Astrocyte (in vitro differentiated cells and primary cell): ENCODE results near the gene ZNF512. TPM values are rescaled to one million over a fixed set of nuclear protein-coding genes. Genes with fewer than 3 reads are reported as not detected.

ENCODE experiments used
- DNase-seq: peaks from one replicate; pipeline ENCODE4 v3.0.0-alpha.2; 2010; ENCODE audit warnings: low read depth
- FAIRE-seq: peaks from 2 replicates; lab custom pipeline; 2011; peaks lifted over from hg19 to GRCh38; lab: Jason Lieb, UNC
- H2AFZ ChIP-seq: 2 replicates; pipeline ENCODE4 v1.6.0; 2012; ENCODE audit warnings: low read depth, low read length, inconsistent platforms
- H3K27ac ChIP-seq: 2 replicates; pipeline ENCODE4 v1.5.1; 2011; ENCODE audit warnings: low read depth, low read length, inconsistent platforms
- H3K27me3 ChIP-seq: 2 replicates; pipeline ENCODE4 v1.6.0; 2011; ENCODE audit warnings: low read length, inconsistent platforms; ENCODE audit not compliant: insufficient read depth
- H3K36me3 ChIP-seq: 2 replicates; pipeline ENCODE4 v1.5.1; 2011; ENCODE audit warnings: low read length, inconsistent platforms; ENCODE audit not compliant: insufficient read depth
- H3K4me1 ChIP-seq: 2 replicates; pipeline ENCODE4 v1.5.1; 2011; ENCODE audit warnings: low read length, inconsistent platforms; ENCODE audit not compliant: insufficient read depth
- H3K4me2 ChIP-seq: 2 replicates; pipeline ENCODE4 v1.6.0; 2012; ENCODE audit warnings: low read length, inconsistent platforms
- H3K4me3 ChIP-seq: 2 replicates; pipeline ENCODE4 v1.5.1; 2011; ENCODE audit warnings: low read depth, mild to moderate bottlenecking, low read length, inconsistent platforms; ENCODE audit not compliant: insufficient read depth
- H3K79me2 ChIP-seq: 2 replicates; pipeline ENCODE4 v1.6.0; 2012; ENCODE audit warnings: mild to moderate bottlenecking, low read length, inconsistent platforms; ENCODE audit not compliant: insufficient read depth
- H3K9ac ChIP-seq: 2 replicates; pipeline ENCODE4 v1.6.0; 2012; ENCODE audit warnings: mild to moderate bottlenecking, low read length, inconsistent platforms
- H3K9me3 ChIP-seq: 2 replicates; pipeline ENCODE4 v1.5.1; 2012; ENCODE audit warnings: low read depth, mild to moderate bottlenecking, low read length, inconsistent platforms; ENCODE audit not compliant: insufficient read depth
- H4K20me1 ChIP-seq: 2 replicates; pipeline ENCODE4 v1.6.0; 2012; ENCODE audit warnings: low read length, inconsistent platforms; ENCODE audit not compliant: insufficient read depth
- H3K27ac Mint-ChIP-seq: one replicate; pipeline ENCODE4 v1.8.0; 2021; ENCODE audit warnings: mild to moderate bottlenecking, mixed read lengths; ENCODE audit not compliant: unreplicated experiment
- H3K27me3 Mint-ChIP-seq: one replicate; pipeline ENCODE4 v1.8.0; 2021; ENCODE audit warnings: low read depth, mixed read lengths; ENCODE audit not compliant: unreplicated experiment
- H3K36me3 Mint-ChIP-seq: one replicate; pipeline ENCODE4 v1.8.0; 2021; ENCODE audit warnings: low read depth, mixed read lengths; ENCODE audit not compliant: unreplicated experiment
- H3K4me1 Mint-ChIP-seq: one replicate; pipeline ENCODE4 v1.8.0; 2021; ENCODE audit warnings: low read depth, mixed read lengths; ENCODE audit not compliant: unreplicated experiment
- H3K4me3 Mint-ChIP-seq: one replicate; pipeline ENCODE4 v1.8.0; 2021; ENCODE audit warnings: mild to moderate bottlenecking, moderate library complexity, mixed read lengths; ENCODE audit not compliant: unreplicated experiment
- H3K9me3 Mint-ChIP-seq: one replicate; pipeline ENCODE4 v1.8.0; 2021; ENCODE audit warnings: mild to moderate bottlenecking, mixed read lengths; ENCODE audit not compliant: unreplicated experiment
- CTCF ChIP-seq: IDR thresholded peaks from 2 replicates; pipeline ENCODE4 v1.5.1; 2011; ENCODE audit warnings: low read depth, mild to moderate bottlenecking, inconsistent platforms, low read length, moderate library complexity; ENCODE audit not compliant: insufficient read depth
- EZH2 ChIP-seq: IDR thresholded peaks from 2 replicates; pipeline ENCODE4 v1.6.1; 2012; ENCODE audit warnings: mild to moderate bottlenecking, low read length, inconsistent platforms; ENCODE audit not compliant: insufficient read depth
- total RNA-seq: library from RNA; stranded (reverse); gene quantifications from 2 replicates; pipeline ENCODE4 v1.2.1, GENCODE V29; 2021

The ZNF512 gene
- total RNA-seq, 1 donor from 2014 or later, result 32.5 TPM

GRCh38 chr2:27588308-27588707 lies 5.5 kb downstream of the ZNF512 start:
- H3K27me3 Mint-ChIP-seq, result no peaks in the 10 kb centered on the region
- H3K4me1 ChIP-seq, result peaks cover 19% of the 10 kb centered on the region
- peaks cover 71% of the 10 kb centered on the region for H4K20me1 ChIP-seq
- no peaks in the 10 kb centered on the region for H3K27me3 ChIP-seq
- peaks cover 4% of the 10 kb centered on the region for H3K9me3 Mint-ChIP-seq
- DNase-seq, result no peak
- TF ChIP-seq CTCF (no peak), EZH2 (no peak)
- no peak for FAIRE-seq
- H3K4me1 Mint-ChIP-seq, result peaks cover 14% of the 10 kb centered on the region
- H3K4me3 ChIP-seq, result no peak overlapping the region
- no peaks in the 10 kb centered on the region for H3K9me3 ChIP-seq
- no peak overlapping the region for H3K4me3 Mint-ChIP-seq
- peak overlapping the region; percentile 41 for H3K4me2 ChIP-seq
- H3K27ac Mint-ChIP-seq, result no peak overlapping the region
- no peak overlapping the region for H3K9ac ChIP-seq
- H3K36me3 Mint-ChIP-seq, result peaks cover 5% of the 10 kb centered on the region
- H2AFZ ChIP-seq, result no peak overlapping the region
- no peaks in the 10 kb centered on the region for H3K36me3 ChIP-seq
- H3K79me2 ChIP-seq, result peaks cover 100% of the 10 kb centered on the region
- H3K27ac ChIP-seq, result no peak overlapping the region

- Mint-ChIP-seq H3K27me3 (no peaks in the 10 kb centered on the region), H3K4me3 (no peak overlapping the region), H3K4me1 (peaks cover 2% of the 10 kb centered on the region), H3K36me3 (peaks cover 27% of the 10 kb centered on the region), H3K9me3 (peaks cover 27% of the 10 kb centered on the region), H3K27ac (no peak overlapping the region)
- Histone ChIP-seq H3K9me3 (no peaks in the 10 kb centered on the region), H3K79me2 (peaks cover 95% of the 10 kb centered on the region), H3K4me1 (peaks cover 5% of the 10 kb centered on the region), H3K9ac (no peak overlapping the region), H3K36me3 (no peaks in the 10 kb centered on the region), H3K4me3 (no peak overlapping the region), H3K27ac (no peak overlapping the region), H3K27me3 (no peaks in the 10 kb centered on the region), H2AFZ (no peak overlapping the region), H3K4me2 (no peak overlapping the region), H4K20me1 (peaks cover 60% of the 10 kb centered on the region)
- DNase-seq, result no peak
- TF ChIP-seq CTCF, result no peak
- no peak for TF ChIP-seq EZH2
- FAIRE-seq, result no peak
Observed at GRCh38 chr2:27591745-27592144, 8.9 kb downstream of the ZNF512 start.

- H4K20me1 ChIP-seq, result peaks cover 63% of the 10 kb centered on the region
Observed at GRCh38 chr2:27593240-27593639, 10.4 kb downstream of the ZNF512 start.

More at GRCh38 chr2:27593240-27593639, 10.4 kb downstream of the ZNF512 start:
- H3K79me2 ChIP-seq, result peaks cover 95% of the 10 kb centered on the region
- no peaks in the 10 kb centered on the region for H3K27me3 ChIP-seq
- FAIRE-seq, result no peak
- no peak overlapping the region for H3K4me3 ChIP-seq
- H3K36me3 ChIP-seq, result no peaks in the 10 kb centered on the region
- no peaks in the 10 kb centered on the region for H3K4me1 ChIP-seq
- H3K27ac ChIP-seq, result no peak overlapping the region
- Mint-ChIP-seq H3K27ac (no peak overlapping the region), H3K27me3 (no peaks in the 10 kb centered on the region), H3K36me3 (peaks cover 30% of the 10 kb centered on the region), H3K4me3 (no peak overlapping the region), H3K9me3 (peaks cover 27% of the 10 kb centered on the region), H3K4me1 (no peaks in the 10 kb centered on the region)
- TF ChIP-seq EZH2 (no peak), CTCF (no peak)
- H3K9ac ChIP-seq, result no peak overlapping the region
- H2AFZ ChIP-seq, result no peak overlapping the region
- no peak overlapping the region for H3K4me2 ChIP-seq
- no peaks in the 10 kb centered on the region for H3K9me3 ChIP-seq
- no peak for DNase-seq
